DMS 273 (cell line): ENCODE data around the gene ITGB5.
A peak's percentile ranks its signal among the peaks of the same experiment; 100 is the strongest.

ENCODE experiments used
- DNase-seq: peaks from one replicate; lab custom pipeline; 2025; ENCODE audit not compliant: unreplicated experiment; lab: John Stamatoyannopoulos, UW

The ITGB5 gene

DNA sequence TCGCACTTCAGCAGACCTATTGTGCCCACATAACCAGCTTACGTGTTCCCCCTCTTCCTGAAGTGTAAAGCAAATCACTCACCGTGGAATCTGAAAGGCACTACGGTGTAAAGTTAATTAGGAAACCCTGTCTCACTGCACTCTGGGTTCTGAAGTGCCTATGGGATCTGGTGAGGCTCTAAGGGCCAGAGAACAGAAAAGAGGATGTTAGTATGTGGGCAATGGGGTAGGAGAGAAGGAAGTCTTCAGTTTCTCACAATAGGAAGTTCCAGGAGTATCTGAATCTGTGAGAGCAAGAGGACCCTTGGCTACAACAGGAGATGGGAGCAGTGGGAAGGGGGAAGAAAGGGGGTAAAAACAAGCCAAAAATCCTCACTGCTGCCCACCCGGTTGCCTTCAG is 71.4 kb downstream of the ITGB5 start:
- no peak for DNase-seq

DNA sequence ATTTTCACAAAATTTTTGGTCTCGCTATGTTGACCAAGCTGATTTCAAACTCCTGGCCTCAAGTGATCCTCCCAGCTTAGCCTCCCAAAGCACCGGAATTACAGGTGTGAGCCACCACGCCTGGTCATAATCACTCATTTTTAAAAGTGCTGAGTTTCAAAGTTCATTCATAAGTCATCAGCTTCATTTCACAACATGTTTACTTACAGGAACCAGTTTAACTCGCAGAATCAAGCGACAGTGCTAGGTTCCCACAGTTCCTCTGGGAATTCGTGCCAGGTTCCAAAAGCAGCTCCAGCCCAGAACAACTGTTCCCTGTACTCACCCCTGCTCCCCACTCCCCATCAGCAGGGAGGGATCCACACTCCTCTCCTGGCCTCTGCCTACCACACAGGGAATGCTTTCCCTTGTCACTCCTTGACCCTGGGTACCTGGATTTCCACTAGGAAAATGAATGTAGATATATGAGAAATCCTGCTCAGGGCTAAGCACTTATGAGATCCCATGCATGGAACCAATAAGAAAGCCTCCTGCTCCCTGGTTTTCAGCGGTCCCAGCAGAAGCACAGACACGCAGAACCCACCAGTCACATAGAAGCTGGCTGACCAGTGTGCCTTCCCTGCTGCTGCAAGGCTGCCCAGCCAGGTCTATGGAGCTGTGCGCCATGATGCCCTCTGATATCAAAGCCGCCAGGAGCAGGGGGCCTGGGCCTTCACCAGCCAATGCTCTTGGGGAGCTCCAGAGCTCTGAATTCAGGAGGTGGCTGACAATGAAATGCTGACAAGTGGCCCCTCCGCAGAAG is 72.3 kb downstream of the ITGB5 start:
- no peak for DNase-seq

DNA sequence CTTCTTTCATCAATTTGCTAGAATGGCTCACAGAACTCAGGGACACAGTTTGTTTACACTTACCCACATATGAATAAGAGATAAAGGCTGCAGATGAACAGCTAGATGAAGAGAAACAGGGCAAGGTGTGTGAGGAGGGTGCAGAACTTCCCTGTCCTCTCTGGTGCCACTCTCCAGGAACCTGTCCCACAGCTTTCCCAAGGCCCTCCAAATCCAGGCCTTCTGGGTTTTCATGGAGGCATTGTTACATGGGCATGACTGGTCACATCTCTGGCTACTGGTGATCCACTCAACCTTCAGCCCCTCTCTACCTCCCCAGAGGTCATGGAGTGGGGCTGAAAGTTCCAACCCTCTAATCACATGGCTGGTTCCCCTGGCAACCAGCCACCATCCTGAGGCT is 73.6 kb downstream of the ITGB5 start:
- no peak for DNase-seq

DNA sequence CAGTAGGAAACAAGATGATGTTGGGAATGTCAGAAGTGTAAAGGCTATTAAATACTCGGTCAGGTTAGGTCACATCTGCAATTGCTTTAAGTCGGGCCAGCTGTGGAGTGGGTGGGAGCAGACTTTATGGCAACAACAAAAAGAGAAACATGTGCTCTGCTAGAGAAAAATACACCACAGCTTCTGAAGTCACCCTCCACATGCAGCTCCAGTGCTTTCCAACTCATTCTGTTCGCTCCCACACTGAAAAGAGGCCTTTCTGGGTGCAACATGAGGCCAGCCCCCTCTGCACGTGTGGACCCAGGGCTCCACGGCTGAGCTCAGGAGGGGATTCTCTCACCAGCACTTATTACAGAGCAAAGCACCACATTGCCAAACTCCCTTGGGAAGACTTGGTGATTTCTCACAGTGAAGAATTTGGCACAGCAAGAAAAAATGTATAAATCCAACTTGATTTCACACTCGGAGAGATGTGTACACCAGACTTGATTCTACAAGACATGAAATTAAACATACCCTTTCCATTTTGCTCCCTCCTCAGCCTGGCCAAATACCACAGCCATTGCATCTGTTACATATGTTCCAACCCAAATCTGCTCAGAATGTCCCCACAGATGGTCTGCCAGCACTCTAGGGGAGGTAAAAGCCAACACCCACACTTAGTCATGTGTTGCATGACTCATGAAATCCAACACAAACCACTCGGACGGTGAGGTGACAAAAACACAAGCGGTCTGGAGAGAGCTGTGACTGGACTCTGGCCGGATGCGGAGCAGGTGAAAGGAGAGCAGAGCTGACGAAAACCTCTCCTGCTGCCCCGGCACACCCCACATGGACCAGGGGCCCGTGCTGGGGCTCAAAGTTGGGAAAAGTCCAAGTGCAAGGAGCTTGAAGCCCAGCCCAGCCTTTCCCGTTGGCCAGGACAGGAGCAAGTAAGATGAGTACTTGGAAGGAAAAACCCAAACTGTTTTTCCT is 74.6 kb downstream of the ITGB5 start:
- DNase-seq, result peak; percentile 97

DNA sequence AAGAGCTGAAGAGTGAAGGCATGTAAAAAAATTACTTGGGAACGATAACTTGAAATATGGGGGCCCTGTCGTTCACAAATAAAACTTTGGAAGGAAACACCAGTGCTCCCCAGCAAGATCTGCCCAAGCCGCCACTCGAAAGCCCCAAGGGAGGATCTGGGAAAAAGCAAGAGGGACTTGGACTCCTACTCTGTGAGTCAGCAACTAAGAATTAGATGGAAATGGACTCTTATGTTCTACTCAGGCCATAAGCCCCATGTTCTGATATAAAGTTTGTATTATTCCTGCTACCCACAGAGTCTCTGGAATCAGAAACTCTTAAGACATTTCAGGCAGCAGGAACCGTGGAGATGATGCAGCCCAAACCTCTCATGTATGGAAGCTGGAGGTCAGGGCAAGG is 75.7 kb downstream of the ITGB5 start:
- DNase-seq, result peak; percentile 48

DNA sequence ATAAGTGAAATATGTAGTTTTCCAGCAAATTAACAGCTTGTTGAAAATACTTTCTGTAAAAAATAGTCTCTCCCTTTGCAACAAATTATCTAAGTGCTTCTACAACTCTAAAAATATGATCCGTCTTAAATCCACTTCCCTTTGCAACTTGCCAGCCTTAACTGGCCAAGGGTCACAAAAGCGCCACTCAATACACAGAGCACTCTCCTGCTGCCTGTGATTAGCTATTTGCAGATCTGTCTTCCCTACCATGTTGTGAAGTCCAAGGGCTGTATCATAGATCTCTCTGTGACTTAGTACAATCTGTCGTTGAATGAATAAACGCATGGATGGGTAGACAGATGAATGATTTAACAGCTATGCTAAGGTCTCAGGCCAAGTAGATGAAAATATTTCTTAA is 76.2 kb downstream of the ITGB5 start:
- DNase-seq, result peak; percentile 53

DNA sequence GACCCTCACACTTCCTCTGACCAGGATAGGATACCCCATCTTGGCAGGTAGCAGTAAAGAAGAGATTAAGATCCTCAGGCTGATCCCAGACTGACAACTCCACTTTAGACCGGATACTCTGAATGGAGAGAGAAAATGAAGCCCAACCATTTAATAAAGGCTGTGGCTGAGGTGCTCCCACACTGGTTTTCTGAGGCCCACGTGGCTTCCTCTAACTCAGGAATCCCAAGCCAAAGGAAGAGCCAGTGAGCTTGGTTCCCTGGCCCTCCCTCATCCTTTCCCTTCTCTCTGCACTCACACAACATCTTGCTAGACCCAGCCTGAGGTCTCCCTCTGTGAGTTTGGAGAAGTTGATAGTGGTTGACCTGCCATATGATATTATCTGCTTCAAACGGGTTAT is 78.1 kb downstream of the ITGB5 start:
- no peak for DNase-seq

DNA sequence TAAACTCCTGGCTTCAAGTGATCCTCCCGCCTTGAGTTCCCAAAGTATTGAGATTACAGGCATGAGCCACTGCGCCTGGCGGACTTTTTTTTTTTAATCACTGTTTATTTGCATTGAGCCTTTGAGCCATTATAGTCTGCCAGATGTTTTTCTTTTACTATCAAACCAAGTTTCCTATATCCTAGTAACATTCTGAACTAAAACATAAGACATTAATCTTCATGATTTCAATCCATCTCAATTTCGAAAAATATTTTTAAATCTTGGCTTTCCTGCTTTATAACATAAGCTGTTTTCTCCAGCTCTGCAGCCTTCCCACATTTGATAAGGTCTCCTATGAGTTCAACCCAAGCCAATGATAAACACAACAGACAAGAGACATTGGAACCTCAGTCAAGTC is 81.5 kb downstream of the ITGB5 start:
- DNase-seq, result no peak

DNA sequence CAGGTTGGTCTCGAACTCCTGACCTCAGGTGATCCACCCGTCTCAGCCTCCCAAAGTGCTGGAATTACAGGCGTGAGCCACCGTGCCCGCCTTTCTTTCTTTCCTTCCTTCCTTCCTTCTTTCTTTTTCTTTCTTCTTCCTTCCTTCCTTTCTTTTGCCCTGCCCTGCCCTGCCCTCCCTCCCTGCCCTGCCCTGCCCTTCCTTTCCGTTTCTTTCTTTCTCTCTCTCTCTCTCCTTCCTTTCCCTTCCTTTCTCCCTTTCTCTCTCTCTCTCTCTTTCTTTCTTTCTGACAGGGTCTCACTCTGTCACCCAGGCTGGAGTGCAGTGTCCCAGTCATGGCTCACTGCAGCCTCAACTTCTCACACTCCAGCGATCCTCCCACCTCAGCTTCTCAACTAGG is 82.3 kb downstream of the ITGB5 start:
- DNase-seq, result no peak

DNA sequence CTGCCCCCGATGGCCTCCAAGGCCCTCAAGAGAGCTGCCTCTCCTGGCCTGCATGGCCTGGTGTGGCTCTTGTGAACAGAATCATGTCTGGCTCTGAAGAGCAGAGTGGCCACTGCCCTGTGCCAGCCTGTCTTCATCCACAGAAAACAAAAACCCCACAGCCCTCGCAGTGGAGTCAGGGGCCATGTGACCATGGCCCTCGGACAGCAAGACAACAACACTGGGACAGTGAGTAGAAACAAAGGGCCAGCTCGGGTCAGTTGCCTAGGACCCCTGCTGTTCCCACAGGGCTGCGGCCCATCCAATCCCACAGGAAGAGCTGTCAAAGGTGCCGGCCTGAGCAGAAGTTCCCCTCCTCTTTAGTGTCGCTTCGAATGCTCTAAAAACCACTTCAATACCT is 84.5 kb downstream of the ITGB5 start:
- DNase-seq, result no peak

DNA sequence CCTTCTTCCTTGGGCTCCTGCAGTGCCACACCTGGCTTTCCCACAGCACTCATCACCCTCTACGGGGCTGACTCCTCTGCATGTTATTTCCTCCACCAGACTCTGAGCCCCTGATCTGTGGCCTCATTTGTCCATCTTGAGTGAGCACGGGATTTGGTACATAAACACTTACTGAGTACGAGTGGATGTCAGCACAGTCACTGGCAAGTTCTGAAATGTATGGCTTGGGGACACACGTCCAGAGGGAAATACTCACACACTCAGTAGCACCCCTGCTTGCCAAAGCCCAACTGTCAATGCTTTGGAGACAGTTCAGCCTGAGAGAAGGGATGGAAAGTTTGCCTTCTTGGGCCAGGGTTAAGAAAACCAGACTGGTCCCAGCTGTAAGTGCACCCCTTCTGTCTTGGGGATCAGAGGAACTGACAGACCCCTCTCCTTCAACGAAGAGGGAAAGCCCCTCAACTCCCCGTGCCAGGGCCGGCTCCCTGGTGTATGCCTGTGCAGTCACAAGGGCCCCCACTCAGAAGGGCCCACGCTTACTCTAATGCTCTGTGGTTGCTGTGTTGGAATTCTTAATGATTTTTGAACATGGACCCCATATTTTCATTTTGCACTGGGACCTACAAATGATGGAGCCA is 85.0 kb downstream of the ITGB5 start:
- no peak for DNase-seq

DNA sequence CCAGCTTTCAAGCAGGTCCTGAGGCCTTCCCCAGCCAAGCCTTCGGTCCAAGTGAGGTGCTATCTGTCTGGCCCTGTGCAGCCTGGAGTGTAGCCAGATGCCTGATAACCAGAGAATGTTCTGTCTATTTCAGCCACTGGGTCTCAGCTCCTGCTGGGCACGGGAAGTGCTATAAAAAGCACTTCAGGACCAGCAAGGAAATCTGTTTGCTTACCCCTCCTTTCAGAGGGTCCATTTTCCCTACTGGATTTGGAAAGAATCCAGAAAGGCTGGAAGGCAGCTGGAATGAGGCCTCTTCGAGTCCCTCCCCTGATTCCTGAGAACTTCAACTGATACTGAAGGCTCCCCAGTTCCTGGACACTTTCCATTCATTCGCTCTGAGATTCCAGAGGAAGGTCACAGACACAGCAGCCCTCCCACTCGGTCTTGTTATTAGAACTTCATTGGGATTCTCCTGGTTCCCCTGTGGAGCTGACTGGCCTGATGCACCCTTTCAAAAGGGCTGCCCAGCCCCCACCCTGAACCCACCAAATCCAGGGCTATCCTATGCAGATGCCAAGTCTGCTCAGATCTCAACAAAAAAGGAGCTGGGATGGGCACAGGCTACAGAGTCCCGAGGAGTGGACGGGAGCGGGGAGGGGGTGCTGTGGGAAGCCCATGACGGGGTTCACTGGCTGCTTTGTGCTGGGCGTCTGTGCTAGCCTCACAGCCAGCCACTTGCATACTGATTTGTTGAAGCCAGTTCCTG is 86.5 kb downstream of the ITGB5 start:
- peak; percentile 81 for DNase-seq

DNA sequence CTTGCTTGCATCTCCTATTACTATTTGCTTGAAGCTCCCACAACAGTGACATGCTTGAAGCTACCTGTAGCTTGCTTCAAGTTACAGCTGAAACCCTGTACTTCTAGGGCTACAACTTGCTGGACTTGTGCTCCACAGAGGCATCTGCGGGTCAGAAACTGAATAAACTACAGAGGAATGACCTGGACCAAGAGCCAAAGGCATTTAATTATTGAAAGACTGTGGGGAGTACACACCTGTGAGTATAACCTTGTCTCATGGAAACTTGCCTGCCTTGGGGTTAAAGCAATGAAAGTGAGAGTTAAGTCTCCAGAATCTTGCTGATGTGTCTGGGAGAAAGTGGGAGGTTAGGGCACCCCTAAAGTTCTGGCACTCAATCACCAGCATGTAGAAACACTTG is 87.1 kb downstream of the ITGB5 start:
- no peak for DNase-seq

DNA sequence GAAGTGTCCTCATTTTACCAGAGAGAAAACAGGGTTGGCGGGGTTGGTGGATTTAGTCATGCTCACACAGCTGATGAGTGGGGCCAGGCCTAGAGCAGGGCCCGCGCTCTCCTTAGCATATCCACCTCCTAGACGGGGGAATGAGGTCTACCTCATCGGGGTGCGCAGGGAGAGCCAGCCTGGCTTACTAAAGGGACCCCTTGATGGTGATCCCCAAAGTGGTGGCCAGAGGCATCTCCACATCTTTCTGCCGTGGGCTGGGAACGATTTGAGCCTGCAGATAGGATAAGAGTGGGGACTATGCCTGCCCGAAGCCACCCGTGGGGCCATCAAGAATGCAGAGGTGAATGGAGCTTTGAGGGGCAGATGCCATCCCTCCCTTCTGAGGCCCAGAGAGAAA is 87.5 kb downstream of the ITGB5 start:
- no peak for DNase-seq

DNA sequence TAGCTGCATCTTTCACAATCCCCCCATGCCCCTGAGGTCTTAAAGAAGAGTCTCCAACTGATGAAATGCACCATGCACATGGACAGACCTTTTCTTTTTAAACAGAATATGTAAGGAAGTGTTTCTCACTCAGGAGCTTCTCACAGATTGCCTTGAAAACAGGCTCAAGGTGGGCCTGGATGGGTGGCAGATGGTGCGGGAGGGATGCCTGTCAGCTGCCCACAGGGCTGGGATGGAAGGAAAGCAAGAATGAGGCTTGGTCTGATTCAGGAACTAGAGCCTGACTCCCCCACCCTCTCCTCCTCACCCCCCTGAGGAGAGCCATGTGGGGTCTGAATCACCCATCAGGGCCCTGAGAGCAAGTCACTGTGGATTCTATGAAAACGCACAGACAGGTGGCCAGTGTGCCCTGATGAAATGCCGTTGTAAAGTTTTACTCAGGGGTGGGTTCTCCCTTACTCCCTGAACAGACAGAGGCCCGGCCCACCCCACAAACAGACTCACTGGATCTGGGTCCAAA is 89.7 kb downstream of the ITGB5 start:
- peak; percentile 83 for DNase-seq

DNA sequence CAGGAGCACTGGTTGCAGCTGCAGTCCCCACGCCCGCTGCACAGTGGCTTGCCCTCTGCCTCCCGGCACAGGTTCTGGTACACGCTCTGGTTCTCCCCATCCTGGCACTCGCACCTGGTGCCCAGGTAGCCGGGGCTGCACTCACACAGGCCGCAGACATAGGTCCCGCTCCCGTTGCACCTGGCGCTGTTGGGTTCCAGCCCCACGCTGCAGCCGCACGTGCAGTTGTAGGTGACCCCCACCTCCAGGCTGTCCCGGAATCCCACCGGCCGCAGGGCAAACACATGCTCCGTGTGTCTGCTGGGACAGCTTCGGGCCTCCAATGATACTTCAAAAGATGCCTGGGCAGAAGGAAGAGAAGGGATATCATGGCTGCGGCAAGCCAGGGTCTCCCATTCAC is 90.7 kb downstream of the ITGB5 start:
- DNase-seq, result no peak

DNA sequence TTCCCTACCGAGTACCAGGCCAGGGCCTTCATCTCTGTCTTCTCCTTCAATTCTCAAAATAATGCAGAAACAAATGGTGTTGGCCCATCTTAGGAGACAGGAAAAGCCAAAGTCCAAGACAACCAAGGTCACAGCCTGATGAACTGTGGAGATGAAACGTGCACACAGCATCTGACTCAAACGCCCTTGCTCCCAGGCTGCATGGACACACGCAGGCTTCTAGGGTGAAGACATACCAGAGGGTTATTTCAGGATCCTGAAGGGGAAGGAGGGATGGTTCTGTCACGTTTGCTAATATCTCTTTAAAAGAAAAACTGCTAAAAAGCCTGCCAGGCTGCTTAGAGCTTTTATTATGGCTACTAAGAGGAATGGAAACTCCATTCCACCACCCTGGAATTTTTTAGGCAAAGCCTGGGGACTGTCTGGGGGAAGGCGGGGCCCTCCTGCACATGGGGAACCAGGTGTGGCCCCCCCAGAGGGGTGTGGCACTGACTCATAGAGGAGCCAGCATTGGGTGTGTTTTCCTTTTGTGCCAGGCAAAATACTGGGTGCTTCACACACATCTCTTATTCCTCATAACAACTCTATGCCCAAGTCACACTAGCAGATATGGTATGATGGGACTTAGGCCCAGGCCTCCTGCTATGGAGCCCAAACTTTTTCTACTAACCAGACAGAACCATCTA is 94.0 kb downstream of the ITGB5 start:
- no peak for DNase-seq

DNA sequence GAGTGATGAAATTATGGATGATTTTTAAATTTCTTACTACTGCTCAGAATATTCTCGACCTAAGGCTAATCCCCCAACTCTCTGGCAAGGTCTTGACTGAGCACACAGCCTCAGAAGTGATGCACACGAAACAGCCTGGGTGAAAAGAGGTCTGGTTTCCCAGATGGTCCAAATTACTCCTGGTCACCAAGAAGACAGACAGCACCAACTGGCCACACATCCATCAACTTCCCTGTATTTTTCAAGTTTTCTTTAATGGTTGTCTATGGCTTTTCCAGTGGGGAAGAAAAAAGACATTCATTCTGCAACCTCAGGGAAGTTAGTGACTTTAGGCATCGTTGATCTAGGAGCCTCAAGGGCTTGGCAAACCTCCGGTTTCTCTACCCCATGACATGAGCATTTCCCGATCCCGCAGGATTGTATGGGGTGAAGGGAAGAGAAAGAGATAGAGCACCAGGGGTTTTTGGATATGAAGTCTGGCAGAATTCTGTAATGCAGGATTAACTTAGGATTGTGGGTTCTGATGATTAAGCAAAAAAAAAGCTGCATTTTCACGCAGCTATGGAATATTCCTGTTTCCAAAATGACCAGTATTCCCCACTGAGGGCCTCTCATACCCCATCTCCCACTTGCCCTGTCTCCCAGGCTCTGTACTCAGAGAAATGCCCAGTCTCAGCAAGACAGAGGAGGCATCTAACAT is 94.7 kb downstream of the ITGB5 start:
- DNase-seq, result no peak

DNA sequence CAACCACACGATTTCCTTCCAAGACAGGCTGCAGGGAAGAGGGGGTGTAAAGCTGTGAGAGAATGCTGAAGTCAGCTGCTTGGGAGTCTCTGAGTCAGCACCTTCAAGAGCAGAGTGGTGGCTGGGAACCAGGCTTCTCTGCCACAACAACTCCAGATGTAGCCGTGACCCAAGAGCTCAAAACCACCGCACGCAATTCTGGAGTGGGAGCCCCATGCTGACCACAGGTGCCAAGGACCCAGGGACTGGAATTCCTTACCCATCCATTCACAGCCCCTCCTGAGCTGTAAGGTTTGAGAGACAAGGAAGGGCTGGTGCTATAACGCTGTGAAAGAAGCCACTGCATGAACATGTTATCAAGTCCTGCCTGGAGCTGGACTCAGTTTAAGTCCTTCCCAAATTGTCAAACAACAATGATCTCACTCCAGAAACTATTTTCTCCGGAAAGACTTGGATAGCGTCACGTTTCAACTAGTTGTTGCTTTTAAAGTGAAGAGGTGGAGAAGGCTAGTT is 95.5 kb downstream of the ITGB5 start:
- DNase-seq, result no peak
